K562 (cell line): Measurements from ENCODE around the gene PLXNA2. TPM values are rescaled to one million over a fixed set of nuclear protein-coding genes. Genes with fewer than 3 reads are reported as not detected.

Source experiments
- ATAC-seq: fragments of 200-7000 bp; cut with Tn5 transposase; 3 replicates; pipeline ENCODE4 v1.9.1; 2020; ENCODE audit warnings: moderate library complexity
- BruUV-seq: library from RNA; stranded (reverse); fragments of 400-500 nt; replicated peaks from 2 replicates; lab custom pipeline; 2021; lab: Mats Ljungman, UMichigan
- CTCF ChIA-PET: fragments of 300-600 bp; formaldehyde crosslinking; extraction: SDS; loops from one replicate; lab custom pipeline; 2021; ENCODE audit warnings: low intra/inter-chr PET ratio; lab: Yijun Ruan, JAX
- POLR2A ChIA-PET: fragments of 300-600, 350-650 bp; sonication (Branson Sonifier 250); formaldehyde crosslinking; extraction: SDS; loops from one replicate; lab custom pipeline; 2021; ENCODE audit warnings: antibody characterized with exemption, inconsistent platforms; lab: Yijun Ruan, JAX
- DNase-seq, 4 experiments: peaks; one replicate each; pipeline versions ENCODE4 v3.0.0 to v3.0.0-alpha.2; 2011 to 2018; ENCODE audit warnings: low spot score in 3 of 4, mixed read lengths in 3 of 4; ENCODE audit errors: extremely low read depth in 1 of 4
- FAIRE-seq: peaks from 2 replicates; lab custom pipeline; 2011; peaks lifted over from hg19 to GRCh38; lab: Jason Lieb, UNC
- H2AFZ ChIP-seq: 2 replicates; pipeline ENCODE4 v1.6.0; 2011; ENCODE audit warnings: low read depth, low read length, control low read depth, inconsistent platforms
- H3K27ac ChIP-seq: fragments of 200-600 bp; 3 replicates; pipeline ENCODE4 v1.8.0; 2011; ENCODE audit warnings: low read depth, mild to moderate bottlenecking, control low read depth, inconsistent platforms, low read length, moderate library complexity, mixed read lengths; ENCODE audit errors: extremely low read depth
- H3K27me3 ChIP-seq, 2 experiments: fragments of 300-600 bp in 1 of 2; 2 replicates in 1 of 2; 3 replicates in 1 of 2; pipeline versions ENCODE4 v1.6.0 to v1.8.0; 2011; ENCODE audit warnings: inconsistent platforms in 2 of 2, low read length in 2 of 2, mild to moderate bottlenecking in 1 of 2, mixed read lengths in 1 of 2, moderate library complexity in 1 of 2; ENCODE audit not compliant: control insufficient read depth in 2 of 2, insufficient read depth in 2 of 2
- H3K36me3 ChIP-seq: fragments of 300-600 bp; 3 replicates; pipeline ENCODE4 v1.8.0; 2011; ENCODE audit warnings: mild to moderate bottlenecking, low read length, inconsistent platforms; ENCODE audit not compliant: control insufficient read depth, insufficient read depth
- H3K4me1 ChIP-seq, 2 experiments: fragments of 200-600 bp in 1 of 2; replicated peaks in 1 of 2; 2 replicates in 1 of 2; 3 replicates in 1 of 2; pipeline versions ENCODE4 v1.5.1 to v1.8.0; 2011; ENCODE audit warnings: inconsistent platforms in 2 of 2, low read length in 2 of 2, mild to moderate bottlenecking in 1 of 2, mixed read lengths in 1 of 2, moderate library complexity in 1 of 2; ENCODE audit not compliant: control insufficient read depth in 2 of 2, insufficient read depth in 2 of 2
- H3K4me2 ChIP-seq: 2 replicates; pipeline ENCODE4 v1.6.1; 2011; ENCODE audit warnings: low read length, control low read depth, inconsistent platforms, mixed read lengths; ENCODE audit not compliant: insufficient read depth
- H3K4me3 ChIP-seq: fragments of 200-600 bp; sonication (generic), shearing (Covaris generic); 2 replicates; pipeline ENCODE4 v1.5.1; 2016; ENCODE audit warnings: control low read depth, inconsistent platforms
- H3K79me2 ChIP-seq: fragments of 200-600 bp; 3 replicates; pipeline ENCODE4 v1.8.0; 2011; ENCODE audit warnings: low read length, inconsistent platforms; ENCODE audit not compliant: control insufficient read depth, insufficient read depth
- H3K9ac ChIP-seq, 2 experiments: 2 replicates each; pipeline versions ENCODE4 v1.6.0 to v1.6.1; 2011; ENCODE audit warnings: low read depth in 2 of 2, low read length in 2 of 2, control low read depth in 1 of 2, inconsistent platforms in 1 of 2, mild to moderate bottlenecking in 1 of 2, mixed read lengths in 1 of 2; ENCODE audit not compliant: insufficient read depth in 1 of 2
- H3K9me1 ChIP-seq: one replicate; pipeline ENCODE4 v1.6.0; 2011; ENCODE audit warnings: inconsistent platforms, mild to moderate bottlenecking, low read length, moderate library complexity; ENCODE audit not compliant: control insufficient read depth, insufficient read depth
- H3K9me3 ChIP-seq: replicated peaks from 2 replicates; pipeline ENCODE4 v1.5.1; 2011; ENCODE audit warnings: low read depth, low read length, inconsistent platforms; ENCODE audit not compliant: control insufficient read depth, insufficient read depth
- H4K20me1 ChIP-seq: replicated peaks from 2 replicates; pipeline ENCODE4 v1.6.1; 2011; ENCODE audit warnings: low read length, inconsistent platforms, mixed read lengths; ENCODE audit not compliant: control insufficient read depth, insufficient read depth
- CCAR2 ChIP-seq: fragments of 200-400 bp; formaldehyde crosslinking; IDR thresholded peaks from 2 replicates; pipeline ENCODE4 v1.6.1; 2017; ENCODE audit warnings: mild to moderate bottlenecking, low read depth, low read length
- FOXK1 ChIP-seq: sonication (generic); formaldehyde crosslinking; IDR thresholded peaks from 2 replicates; pipeline ENCODE4 v1.8.0; 2022; ENCODE audit warnings: missing genetic modification reagents, mild to moderate bottlenecking, borderline replicate concordance
- TAF15 ChIP-seq: fragments of 200-400 bp; formaldehyde crosslinking; IDR thresholded peaks from 2 replicates; pipeline ENCODE4 v1.6.1; 2017; ENCODE audit warnings: mild to moderate bottlenecking, low read depth, low read length, moderate library complexity
- TEAD1 ChIP-seq, 2 experiments: fragments of 450-650 bp in 1 of 2; sonication (generic) in 1 of 2; formaldehyde crosslinking; IDR thresholded peaks; 2 replicates each; pipeline versions ENCODE4 v1.4.0 to v1.8.0; 2020 to 2022; ENCODE audit warnings: mild to moderate bottlenecking in 2 of 2, missing genetic modification reagents in 1 of 2
- ZNF354B ChIP-seq: fragments of 250-450 bp; sonication (Bioruptor Pico); IDR thresholded peaks from 2 replicates; pipeline ENCODE4 v1.4.0; 2020
- WGBS: fragments of 100-300 bp; shearing (Covaris generic); methylation state at CpG from one replicate; pipeline ENCODE4 v1.1.6; 2016; ENCODE audit warnings: low coverage, mixed read lengths; ENCODE audit not compliant: insufficient coverage; ENCODE audit errors: missing lambda C conversion rate; 5-methylcytosine and 5-hydroxymethylcytosine counted together
- in situ Hi-C: fragments of 300-500 bp; cut with MboI; formaldehyde crosslinking; loops from 4 replicates; pipeline ENCODE4 v1.15.0; 2018; ENCODE audit warnings: inconsistent platforms, mixed read lengths
- intact Hi-C: fragments of 100-400 bp; cut with micrococcal nuclease; formaldehyde crosslinking; loops from 2 replicates; pipeline ENCODE4 v1.14.2; 2022
- polyA plus RNA-seq, 8 experiments: library from polyadenylated mRNA; depleted of rRNA in 4 of 8; stranded (reverse) in 5 of 8; unstranded in 3 of 8; fragments of >200 nt; fragmentation: Nextera tagmentation in 2 of 8; fragmentation: Illumina TruSeq in 1 of 8; extraction: Ambion mirVana in 2 of 8; extraction: Trizol in 1 of 8; gene quantifications; 2 replicates each; pipeline versions ENCODE4 v1.2.1 to v1.2.3, GENCODE V29; 2011 to 2014; ENCODE audit warnings: inconsistent platforms in 1 of 8, missing spikeins in 1 of 8
- total RNA-seq, 7 experiments: library from RNA; depleted of rRNA in 6 of 7; stranded (reverse); fragments of >200 nt in 6 of 7; fragmentation: Illumina TruSeq in 2 of 7; extraction: Trizol in 2 of 7; gene quantifications; 2 replicates each; pipeline versions ENCODE4 v1.2.1 to v1.2.3, GENCODE V29; 2011 to 2021; ENCODE audit warnings: low replicate concordance in 1 of 7
- TF ChIP-seq, protein P1 (sequence below): fragments of 450-650 bp; IDR thresholded peaks from 2 replicates; pipeline ENCODE4 v1.6.1; 2016; ENCODE audit warnings: mild to moderate bottlenecking
- TF ChIP-seq, protein P2 (sequence below): sonication (generic); IDR thresholded peaks from 2 replicates; pipeline ENCODE4 v1.6.1; 2016

The PLXNA2 gene
- total and polyA plus RNA-seq, 9 of the 15 experiments (the other 6 are each of a cell fraction or from before 2014, with no cell fraction given) = 0.01 to 1.3 (median 0.32) TPM

- CTCF ChIA-PET = no interaction called here
- in situ Hi-C loops = no loop called here
- FAIRE-seq = no peak
- Histone ChIP-seq H3K9ac (0 out of 4 replicates have a peak overlapping the region, but pooled peaks of 1 of the 2 experiments have one; percentile 23), H3K4me3 (no peak overlapping the region), H3K27ac (no peak overlapping the region), H3K36me3 (no peaks in the 10 kb centered on the region), H3K4me1 (peaks cover 29 to 33% of the 10 kb centered on the region in 2 experiments; a peak in 4 of 5 replicates), H4K20me1 (no peaks in the 10 kb centered on the region), H3K9me1 (no peaks in the 10 kb centered on the region), H3K27me3 (no peaks in the 10 kb centered on the region; a peak in 1 of 5 replicates), H3K4me2 (no peak overlapping the region), H2AFZ (peak overlapping the region; percentile 36; the same call in 1 of the 2 replicates), H3K79me2 (no peaks in the 10 kb centered on the region), H3K9me3 (no peaks in the 10 kb centered on the region)
- ATAC-seq = no peak
- no peak for TF ChIP-seq TEAD1 (CRISPR knock-in tag; IDR thresholded peaks at IDR 0.05)
- TF ChIP-seq FOXK1 (CRISPR knock-in tag) = 0 out of 2 replicates have a peak, but pooled peaks have one; percentile 19
- TF ChIP-seq, protein P1, sequence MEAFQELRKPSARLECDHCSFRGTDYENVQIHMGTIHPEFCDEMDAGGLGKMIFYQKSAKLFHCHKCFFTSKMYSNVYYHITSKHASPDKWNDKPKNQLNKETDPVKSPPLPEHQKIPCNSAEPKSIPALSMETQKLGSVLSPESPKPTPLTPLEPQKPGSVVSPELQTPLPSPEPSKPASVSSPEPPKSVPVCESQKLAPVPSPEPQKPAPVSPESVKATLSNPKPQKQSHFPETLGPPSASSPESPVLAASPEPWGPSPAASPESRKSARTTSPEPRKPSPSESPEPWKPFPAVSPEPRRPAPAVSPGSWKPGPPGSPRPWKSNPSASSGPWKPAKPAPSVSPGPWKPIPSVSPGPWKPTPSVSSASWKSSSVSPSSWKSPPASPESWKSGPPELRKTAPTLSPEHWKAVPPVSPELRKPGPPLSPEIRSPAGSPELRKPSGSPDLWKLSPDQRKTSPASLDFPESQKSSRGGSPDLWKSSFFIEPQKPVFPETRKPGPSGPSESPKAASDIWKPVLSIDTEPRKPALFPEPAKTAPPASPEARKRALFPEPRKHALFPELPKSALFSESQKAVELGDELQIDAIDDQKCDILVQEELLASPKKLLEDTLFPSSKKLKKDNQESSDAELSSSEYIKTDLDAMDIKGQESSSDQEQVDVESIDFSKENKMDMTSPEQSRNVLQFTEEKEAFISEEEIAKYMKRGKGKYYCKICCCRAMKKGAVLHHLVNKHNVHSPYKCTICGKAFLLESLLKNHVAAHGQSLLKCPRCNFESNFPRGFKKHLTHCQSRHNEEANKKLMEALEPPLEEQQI = no peak
- TF ChIP-seq CCAR2 = no peak
- no peak for TF ChIP-seq ZNF354B (CRISPR knock-in tag)
- no peak for TF ChIP-seq TAF15
- TF ChIP-seq, protein P2, sequence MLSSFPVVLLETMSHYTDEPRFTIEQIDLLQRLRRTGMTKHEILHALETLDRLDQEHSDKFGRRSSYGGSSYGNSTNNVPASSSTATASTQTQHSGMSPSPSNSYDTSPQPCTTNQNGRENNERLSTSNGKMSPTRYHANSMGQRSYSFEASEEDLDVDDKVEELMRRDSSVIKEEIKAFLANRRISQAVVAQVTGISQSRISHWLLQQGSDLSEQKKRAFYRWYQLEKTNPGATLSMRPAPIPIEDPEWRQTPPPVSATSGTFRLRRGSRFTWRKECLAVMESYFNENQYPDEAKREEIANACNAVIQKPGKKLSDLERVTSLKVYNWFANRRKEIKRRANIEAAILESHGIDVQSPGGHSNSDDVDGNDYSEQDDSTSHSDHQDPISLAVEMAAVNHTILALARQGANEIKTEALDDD = no peak
- DNase-seq = no peak
- BruUV-seq = no TSS peak
- intact Hi-C loops = no loop called here
- POLR2A ChIA-PET = interaction anchor here (0.8 to 1.4 kb wide), 3 partner anchors 9 to 16 kb away, joined by 3 to 7 read pairs (median 4); no protein-coding TSS in a partner anchor
- WGBS = 78% methylated on average over 6 of the region's 6 CpGs
Observed at GRCh38 chr1:208165659-208166058, 78.5 kb downstream of the PLXNA2 start.
